Measurements from ENCODE around the gene ALOXE3.

The ALOXE3 gene

DNA sequence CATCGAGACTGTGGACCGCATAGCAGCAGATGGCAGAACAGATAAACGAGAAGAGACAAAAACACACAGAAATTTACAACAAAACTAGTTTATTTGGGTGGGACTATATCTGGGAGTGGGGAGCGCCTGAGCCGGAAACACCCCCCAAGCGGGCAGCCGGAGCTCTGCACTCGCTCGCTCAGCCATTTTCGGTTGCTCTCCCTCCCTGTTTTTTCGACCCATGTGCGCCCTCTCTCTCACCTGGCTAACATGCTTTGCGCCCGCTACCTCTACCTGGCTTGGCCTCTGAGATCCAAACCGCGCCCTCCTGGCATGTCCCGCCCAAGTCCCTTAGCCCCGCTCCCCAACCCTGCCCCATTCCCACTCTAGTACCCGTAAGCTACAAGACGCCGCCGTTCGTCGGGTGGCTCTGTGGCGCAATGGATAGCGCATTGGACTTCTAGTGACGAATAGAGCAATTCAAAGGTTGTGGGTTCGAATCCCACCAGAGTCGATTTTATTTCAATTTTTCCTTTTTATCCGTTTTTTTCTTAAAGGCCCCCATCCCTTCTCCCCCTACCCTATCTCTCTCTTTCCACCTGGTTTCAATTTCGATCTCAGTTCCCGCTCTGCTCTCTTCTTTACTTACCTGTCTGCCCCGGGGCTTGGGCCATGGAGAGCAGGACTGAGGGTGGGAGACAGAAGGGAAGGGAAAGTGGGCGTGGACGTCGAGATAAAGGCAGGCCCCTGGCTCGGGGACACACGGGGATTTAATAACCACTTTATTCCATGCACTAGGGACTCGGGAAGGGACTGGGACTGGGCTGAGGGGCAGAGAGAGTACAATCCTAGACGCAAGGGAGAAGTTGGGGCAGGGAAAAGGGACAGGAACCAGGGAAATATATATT, 2.4 kb upstream of the ALOXE3 start:
- TF ChIP-seq, protein P1, sequence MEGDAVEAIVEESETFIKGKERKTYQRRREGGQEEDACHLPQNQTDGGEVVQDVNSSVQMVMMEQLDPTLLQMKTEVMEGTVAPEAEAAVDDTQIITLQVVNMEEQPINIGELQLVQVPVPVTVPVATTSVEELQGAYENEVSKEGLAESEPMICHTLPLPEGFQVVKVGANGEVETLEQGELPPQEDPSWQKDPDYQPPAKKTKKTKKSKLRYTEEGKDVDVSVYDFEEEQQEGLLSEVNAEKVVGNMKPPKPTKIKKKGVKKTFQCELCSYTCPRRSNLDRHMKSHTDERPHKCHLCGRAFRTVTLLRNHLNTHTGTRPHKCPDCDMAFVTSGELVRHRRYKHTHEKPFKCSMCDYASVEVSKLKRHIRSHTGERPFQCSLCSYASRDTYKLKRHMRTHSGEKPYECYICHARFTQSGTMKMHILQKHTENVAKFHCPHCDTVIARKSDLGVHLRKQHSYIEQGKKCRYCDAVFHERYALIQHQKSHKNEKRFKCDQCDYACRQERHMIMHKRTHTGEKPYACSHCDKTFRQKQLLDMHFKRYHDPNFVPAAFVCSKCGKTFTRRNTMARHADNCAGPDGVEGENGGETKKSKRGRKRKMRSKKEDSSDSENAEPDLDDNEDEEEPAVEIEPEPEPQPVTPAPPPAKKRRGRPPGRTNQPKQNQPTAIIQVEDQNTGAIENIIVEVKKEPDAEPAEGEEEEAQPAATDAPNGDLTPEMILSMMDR (conservative IDR thresholded peaks at IDR 0.05; ENCODE audit: low read depth, low read length), result peak; percentile 37
- no peak for DNase-seq (ENCODE audit: low read depth)
- peak overlapping the region; percentile 78 for H3K4me3 ChIP-seq (ENCODE audit: low read length)

DNA sequence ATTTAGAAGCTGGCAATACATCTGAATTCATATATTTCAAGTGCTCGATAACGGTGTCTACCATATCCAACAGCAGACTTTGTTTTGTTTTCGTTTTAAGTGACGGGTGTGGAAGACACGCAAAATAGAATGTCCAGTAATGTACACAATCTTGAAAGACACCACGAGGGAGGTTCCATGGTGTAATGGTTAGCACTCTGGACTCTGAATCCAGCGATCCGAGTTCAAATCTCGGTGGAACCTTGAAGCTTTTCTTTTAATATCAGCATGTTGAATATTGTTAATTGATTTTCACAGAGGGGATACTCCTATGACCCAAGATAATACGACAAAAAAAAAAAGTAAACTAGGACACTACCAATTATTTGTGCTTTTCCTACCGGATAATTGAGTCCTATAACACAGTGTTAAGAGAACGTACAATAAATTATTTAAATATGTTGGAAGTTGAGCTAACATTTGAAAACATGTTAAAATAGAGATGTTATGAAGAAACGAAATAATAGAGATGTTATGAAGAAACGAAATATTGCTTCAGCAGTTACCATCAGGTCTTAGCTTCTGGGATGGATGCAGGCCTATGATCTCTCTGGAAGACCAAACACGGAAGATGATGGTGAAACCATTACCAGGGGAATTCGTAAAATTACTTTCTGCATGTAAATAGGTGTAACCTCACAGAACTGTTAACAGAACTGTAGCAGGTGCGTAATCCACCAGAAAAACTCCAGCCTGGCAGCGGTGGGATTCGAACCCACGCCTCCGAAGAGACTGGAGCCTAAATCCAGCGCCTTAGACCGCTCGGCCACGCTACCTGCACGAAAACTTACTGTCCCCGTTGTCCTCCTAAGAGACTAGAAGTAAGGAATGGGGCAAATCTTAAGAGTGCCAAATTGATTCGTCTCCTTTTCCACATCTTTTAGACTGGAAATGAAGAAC, 1.5 kb upstream of the ALOXE3 start:
- TF ChIP-seq, protein P1 (conservative IDR thresholded peaks at IDR 0.05; ENCODE audit: low read depth, low read length), result no peak
- peak overlapping the region; percentile 78 for H3K4me3 ChIP-seq (ENCODE audit: low read length)
- DNase-seq (ENCODE audit: low read depth), result peak; percentile 68

DNA sequence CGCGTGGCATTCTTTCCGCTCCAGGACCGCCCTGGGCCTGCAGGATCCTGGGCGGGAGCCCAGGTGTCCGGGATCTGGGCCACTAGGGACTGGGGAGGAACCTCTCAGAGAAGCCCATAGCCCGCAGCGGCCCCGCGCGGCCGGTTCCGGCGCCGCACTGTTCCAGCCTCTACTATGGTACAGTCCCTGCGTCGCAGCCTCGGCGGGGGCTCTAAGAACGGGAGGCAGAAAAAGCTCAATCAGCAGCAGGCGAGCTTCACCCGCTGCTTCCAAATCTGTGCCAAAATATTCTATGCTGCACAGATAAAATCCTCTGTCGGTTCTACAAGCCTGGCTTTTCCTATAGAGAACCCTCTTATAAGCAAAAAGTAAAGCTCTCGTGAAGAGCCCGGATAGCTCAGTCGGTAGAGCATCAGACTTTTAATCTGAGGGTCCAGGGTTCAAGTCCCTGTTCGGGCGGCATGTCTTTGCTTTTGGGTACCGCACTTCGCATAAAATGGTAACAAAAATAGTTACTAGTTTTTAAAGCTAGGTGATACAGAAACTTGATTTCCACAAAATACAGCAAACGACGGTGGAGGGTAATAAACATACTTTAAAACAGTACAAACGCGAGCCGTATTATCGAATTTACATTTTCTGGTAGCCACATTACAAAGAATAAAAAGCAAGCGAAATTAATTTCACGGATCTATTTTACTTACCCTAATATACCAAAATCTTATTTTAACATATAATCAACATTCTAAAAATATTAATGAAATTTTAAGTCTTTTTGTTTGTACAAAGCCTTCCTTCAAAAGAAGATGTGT, 661 bp upstream of the ALOXE3 start:
- no peak for DNase-seq (ENCODE audit: low read depth)
- TF ChIP-seq, protein P1 (conservative IDR thresholded peaks at IDR 0.05; ENCODE audit: low read depth, low read length), result peak; percentile 91
- H3K4me3 ChIP-seq (ENCODE audit: low read length), result peak overlapping the region; percentile 78

DNA sequence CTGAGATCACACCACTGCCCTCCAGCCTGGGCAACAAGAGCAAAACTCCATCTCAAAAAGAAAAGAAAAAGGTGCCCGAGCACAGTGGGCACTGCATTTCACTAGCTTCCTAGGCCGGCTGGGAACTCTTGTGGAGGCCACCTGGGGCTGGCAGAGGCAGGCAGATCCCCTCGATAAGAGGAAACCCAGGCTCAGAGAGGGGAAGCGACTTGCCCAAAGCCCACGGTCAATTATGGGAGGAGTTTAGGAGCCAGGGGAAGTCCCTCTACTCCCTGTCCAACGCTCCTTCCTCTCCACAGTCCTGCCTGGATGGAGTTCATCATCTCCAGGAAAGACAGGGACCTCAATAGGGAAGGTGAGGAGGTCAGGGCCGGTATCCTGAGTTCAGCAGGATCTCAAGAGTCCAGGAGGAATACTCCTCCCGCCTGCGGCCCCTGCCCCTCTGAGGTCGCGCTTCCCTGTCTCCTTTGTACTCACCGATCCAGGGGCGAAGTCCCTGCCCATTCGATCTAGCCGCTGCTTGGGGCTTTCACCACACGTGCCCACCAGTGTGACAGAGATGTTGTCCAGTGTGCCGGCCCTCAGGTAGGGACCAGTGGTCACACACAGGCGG, 841 bp downstream of the ALOXE3 start:
- DNase-seq (ENCODE audit: low read depth), result no peak
- TF ChIP-seq, protein P1 (conservative IDR thresholded peaks at IDR 0.05; ENCODE audit: low read depth, low read length), result no peak
- H3K4me3 ChIP-seq (ENCODE audit: low read length), result peak overlapping the region; percentile 78

DNA sequence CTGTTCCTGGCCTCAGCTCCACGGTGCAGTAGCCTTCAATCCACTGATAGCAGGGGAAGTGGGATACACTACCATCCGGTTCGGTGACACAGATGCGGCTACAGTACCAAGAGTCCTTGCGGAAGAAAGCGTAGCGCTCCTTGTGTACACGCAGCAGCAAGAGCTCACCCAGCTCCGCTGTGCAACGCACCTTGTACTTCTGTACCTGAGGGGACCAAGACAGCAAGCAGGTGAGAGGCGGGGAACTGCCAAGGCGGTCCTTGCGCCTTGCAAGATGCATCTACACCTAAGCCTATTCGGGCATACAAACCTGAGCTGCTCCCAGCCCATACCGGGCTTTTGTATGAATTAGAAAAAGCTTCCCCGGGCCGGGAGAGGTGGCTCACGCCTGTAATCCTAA, 1.5 kb downstream of the ALOXE3 start:
- no peak overlapping the region for H3K4me3 ChIP-seq (ENCODE audit: low read length)
- TF ChIP-seq, protein P1 (conservative IDR thresholded peaks at IDR 0.05; ENCODE audit: low read depth, low read length), result no peak
- no peak for DNase-seq (ENCODE audit: low read depth)

DNA sequence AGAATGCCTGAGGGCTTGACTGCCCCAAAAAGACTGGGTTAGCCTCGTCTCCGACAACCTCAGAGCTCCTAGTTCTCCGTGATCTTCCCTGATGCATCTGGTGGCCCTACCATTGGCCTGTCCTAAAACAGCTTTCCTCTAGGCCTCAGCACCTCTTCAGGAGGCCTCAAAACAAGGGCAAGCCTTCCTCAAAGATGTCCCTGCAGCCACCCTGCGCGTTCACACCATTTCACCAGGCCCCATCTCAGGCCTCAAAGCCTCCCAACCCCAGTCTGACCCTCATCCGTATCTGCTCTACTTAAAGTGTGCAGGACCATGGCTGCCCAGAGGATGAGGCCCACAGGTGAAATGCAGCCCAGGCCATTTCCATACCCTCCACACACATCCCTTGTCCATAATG, 7.4 kb downstream of the ALOXE3 start:
- TF ChIP-seq, protein P1 (conservative IDR thresholded peaks at IDR 0.05; ENCODE audit: low read depth, low read length), result no peak
- no peak for DNase-seq (ENCODE audit: low read depth)
- H3K4me3 ChIP-seq (ENCODE audit: low read length), result no peak overlapping the region

Measured in retinal pigment epithelial cell (primary cell).